ENCODE results near the gene TMEM47. TPM values are rescaled to one million over a fixed set of nuclear protein-coding genes. Genes with fewer than 3 reads are reported as not detected.

TMEM47 gene
- 11.1 to 11.8 TPM (median 11.8 TPM) in 3 replicates for total RNA-seq

- Mint-ChIP-seq H3K9me3 (no peaks in the 10 kb centered on the region), H3K27ac (peak within 1 kb of the TSS; percentile 90), H3K27me3 (ENCODE audit: low read depth) (peaks cover 46% of the 10 kb centered on the region), H3K4me1 (peaks cover 33% of the 10 kb centered on the region), H3K36me3 (no peaks in the 10 kb centered on the region), H3K4me3 (peak within 1 kb of the TSS; percentile 79)
- no peak for TF ChIP-seq CTCF (IDR thresholded peaks at IDR 0.05; ENCODE audit: unreplicated experiment)
- peak; percentile 60 to 83 for DNase-seq (ENCODE audit: low spot score in 2 of 2, unreplicated experiment in 2 of 2)
Observed at GRCh38 chrX:34656842-34657725, at the start of gene TMEM47. Gene TMEM47 (minus strand): TSS chrX:34657285. CDS start chrX:34657029, 256 bp downstream.

- TF ChIP-seq CTCF (IDR thresholded peaks at IDR 0.05; ENCODE audit: unreplicated experiment) = no peak
- H3K27ac Mint-ChIP-seq = no peak overlapping the region
- H3K36me3 Mint-ChIP-seq = no peaks in the 10 kb centered on the region
- no peaks in the 10 kb centered on the region for H3K4me1 Mint-ChIP-seq
- no peaks in the 10 kb centered on the region for H3K27me3 Mint-ChIP-seq (ENCODE audit: low read depth)
- no peak for DNase-seq (ENCODE audit: low spot score in 2 of 2, unreplicated experiment in 2 of 2)
- no peak overlapping the region for H3K4me3 Mint-ChIP-seq
- H3K9me3 Mint-ChIP-seq = peaks cover 48% of the 10 kb centered on the region
Observed at GRCh38 chrX:34687095-34687494, 30.0 kb upstream of the TMEM47 start.

- no peak overlapping the region for H3K27ac Mint-ChIP-seq
- no peak for DNase-seq (ENCODE audit: low spot score in 2 of 2, unreplicated experiment in 2 of 2)
Observed at GRCh38 chrX:34659575-34659974, 2.5 kb upstream of the TMEM47 start.

GRCh38 chrX:34658326-34658725, 1.2 kb upstream of the TMEM47 start:
- H3K27ac Mint-ChIP-seq = no peak overlapping the region
- TF ChIP-seq CTCF (IDR thresholded peaks at IDR 0.05; ENCODE audit: unreplicated experiment) = no peak
- no peaks in the 10 kb centered on the region for H3K36me3 Mint-ChIP-seq
- peaks cover 46% of the 10 kb centered on the region for H3K27me3 Mint-ChIP-seq (ENCODE audit: low read depth)
- H3K4me3 Mint-ChIP-seq = peak overlapping the region; percentile 70
- no peak for DNase-seq (ENCODE audit: low spot score in 2 of 2, unreplicated experiment in 2 of 2)
- H3K4me1 Mint-ChIP-seq = peaks cover 30% of the 10 kb centered on the region
- H3K9me3 Mint-ChIP-seq = no peaks in the 10 kb centered on the region

More at GRCh38 chrX:34659575-34659974, 2.5 kb upstream of the TMEM47 start:
- Mint-ChIP-seq H3K9me3 (no peaks in the 10 kb centered on the region), H3K27me3 (ENCODE audit: low read depth) (peaks cover 41% of the 10 kb centered on the region), H3K36me3 (no peaks in the 10 kb centered on the region), H3K4me1 (peaks cover 21% of the 10 kb centered on the region), H3K4me3 (no peak overlapping the region)
- no peak for TF ChIP-seq CTCF (IDR thresholded peaks at IDR 0.05; ENCODE audit: unreplicated experiment)

GRCh38 chrX:34657726-34658070, 613 bp upstream of the TMEM47 start:
- peaks cover 31% of the 10 kb centered on the region for H3K4me1 Mint-ChIP-seq
- peaks cover 46% of the 10 kb centered on the region for H3K27me3 Mint-ChIP-seq (ENCODE audit: low read depth)
- DNase-seq (ENCODE audit: low spot score in 2 of 2, unreplicated experiment in 2 of 2) = no peak
- no peaks in the 10 kb centered on the region for H3K36me3 Mint-ChIP-seq
- TF ChIP-seq CTCF (IDR thresholded peaks at IDR 0.05; ENCODE audit: unreplicated experiment) = no peak
- peak overlapping the region; percentile 76 for H3K27ac Mint-ChIP-seq
- H3K9me3 Mint-ChIP-seq = no peaks in the 10 kb centered on the region
- peak overlapping the region; percentile 70 for H3K4me3 Mint-ChIP-seq

Data from mesothelial cell of epicardium (in vitro differentiated cells).